ENCODE measurements around the gene TTC24.

TTC24 gene

DNA sequence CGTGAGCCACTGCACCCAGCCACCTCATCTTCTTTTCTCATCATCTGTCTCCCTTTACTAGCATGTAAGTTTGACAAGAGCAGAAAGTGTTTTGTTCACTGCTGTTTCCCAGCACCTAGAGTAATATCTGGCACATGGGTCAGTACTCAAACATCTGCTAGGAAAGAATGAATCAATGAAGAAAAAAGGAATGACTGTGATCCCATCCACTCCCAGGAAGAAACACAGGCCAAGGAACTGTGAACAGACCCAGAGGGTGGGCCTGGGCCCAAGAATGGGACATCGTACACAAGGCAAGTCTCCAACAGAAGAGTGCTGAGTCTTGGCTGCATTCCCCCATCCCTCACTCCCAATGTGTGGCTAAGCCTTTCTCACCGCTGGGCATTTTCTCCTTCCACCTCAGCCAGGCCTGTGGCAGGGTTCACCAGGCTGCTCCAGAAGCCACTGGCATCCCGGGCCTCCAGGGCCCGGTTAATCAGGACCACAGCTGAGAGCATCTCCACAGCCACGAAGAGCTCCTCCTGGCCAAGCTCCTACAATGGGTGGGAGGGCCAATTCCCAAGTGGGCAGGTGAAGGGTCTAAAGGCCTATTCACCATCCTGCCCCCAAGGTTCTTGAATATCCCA, 25.6 kb upstream of the TTC24 start:
- in situ Hi-C loops (cut with HindIII; ENCODE audit: low sequenced_read_pairs), result no loop called here

GRCh38 chr1:156554971-156555370, 24.6 kb upstream of the TTC24 start:
- in situ Hi-C loops (cut with HindIII; ENCODE audit: low sequenced_read_pairs), result no loop called here

- in situ Hi-C loops (cut with HindIII; ENCODE audit: low sequenced_read_pairs), result no loop called here
These were observed 23.8 kb upstream of the TTC24 start for GRCh38 chr1:156555715-156556114.

- in situ Hi-C loops (cut with HindIII; ENCODE audit: low sequenced_read_pairs), result no loop called here
These were observed 23.2 kb upstream of the TTC24 start for GRCh38 chr1:156556354-156556753.

DNA sequence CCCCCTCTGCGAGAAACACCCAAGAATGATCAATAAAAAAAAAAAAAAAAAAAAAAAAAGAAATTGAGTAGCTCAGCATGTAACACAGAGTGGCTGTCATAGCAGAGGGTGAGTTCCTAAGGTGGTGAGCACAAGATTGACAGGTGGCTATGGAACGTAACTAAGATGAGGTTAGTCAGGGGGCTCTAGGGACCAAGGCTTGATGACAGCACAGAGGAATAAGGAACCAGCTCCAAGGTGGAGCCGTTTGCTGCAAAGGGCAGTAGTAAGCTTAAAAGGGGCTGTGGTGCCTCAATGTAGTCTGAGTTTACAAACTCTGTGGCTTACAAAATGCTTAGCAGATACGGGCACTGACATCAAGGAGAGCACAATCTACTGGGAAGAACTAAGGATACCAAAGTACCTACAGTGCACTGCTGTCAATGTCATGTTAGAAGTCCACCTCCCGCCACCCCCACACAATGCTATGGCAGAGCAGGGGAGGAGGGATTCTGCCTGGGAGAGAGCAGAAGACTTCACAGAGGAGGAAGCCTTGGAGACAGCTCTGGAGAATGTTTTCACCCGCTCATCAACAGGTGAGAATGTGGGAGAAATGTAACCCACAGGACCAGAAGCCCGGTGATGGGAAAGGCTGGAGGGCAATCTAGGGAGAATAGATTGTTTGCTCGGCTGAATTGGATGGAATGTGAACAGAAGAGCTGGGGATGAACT, 20.3 kb upstream of the TTC24 start:
- in situ Hi-C loops (cut with HindIII; ENCODE audit: low sequenced_read_pairs), result no loop called here

- in situ Hi-C loops (cut with HindIII; ENCODE audit: low sequenced_read_pairs), result no loop called here
These were observed 19.6 kb upstream of the TTC24 start for GRCh38 chr1:156559797-156560385.

DNA sequence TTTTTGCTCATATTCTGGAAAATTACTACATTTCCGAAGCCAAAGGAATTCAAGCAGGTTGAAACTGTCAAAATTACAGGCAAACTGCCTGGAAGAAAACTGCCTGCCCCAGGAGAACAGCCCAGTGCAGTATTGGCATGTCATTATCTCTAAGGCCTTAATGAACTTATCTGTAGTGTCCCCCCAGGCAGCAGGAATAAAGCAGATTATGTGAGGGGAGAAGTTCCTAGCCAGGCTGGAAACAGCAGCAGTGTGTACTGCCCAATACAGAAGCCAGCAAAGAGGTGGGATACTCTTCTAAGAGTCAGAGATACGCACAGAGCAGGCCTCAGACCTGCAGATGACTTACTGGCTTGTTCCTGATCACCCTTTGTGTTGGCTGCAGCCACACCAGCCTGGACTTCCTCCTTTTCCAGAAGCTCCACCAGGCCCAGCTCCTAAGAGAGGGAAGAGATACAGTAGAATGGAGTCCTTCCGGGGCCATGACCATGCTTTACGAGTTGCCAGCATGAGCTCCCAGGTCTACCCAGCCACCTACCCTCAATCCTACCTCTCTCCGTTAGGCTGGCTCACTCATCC, 18.8 kb upstream of the TTC24 start:
- in situ Hi-C loops (cut with HindIII; ENCODE audit: low sequenced_read_pairs), result no loop called here

DNA sequence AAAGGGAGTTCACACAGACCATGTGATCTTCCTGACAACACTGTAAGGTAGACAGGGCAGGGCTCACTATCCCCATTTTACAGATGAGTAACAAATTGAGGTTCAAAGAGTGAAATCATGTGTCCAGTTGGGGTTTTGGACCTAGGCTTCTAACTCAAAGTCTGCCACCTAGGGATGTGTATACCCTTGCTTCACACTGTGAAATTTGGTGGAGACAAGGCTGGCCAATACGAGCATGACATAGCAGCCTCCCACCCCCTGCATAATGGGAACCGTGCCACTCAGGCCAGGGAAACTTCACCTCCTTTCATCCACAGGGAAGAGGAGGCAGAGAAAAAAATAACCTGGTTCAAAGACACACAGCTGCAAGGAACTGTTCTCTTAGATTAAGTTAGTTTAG, 14.0 kb upstream of the TTC24 start:
- in situ Hi-C loops (cut with HindIII; ENCODE audit: low sequenced_read_pairs), result no loop called here

DNA sequence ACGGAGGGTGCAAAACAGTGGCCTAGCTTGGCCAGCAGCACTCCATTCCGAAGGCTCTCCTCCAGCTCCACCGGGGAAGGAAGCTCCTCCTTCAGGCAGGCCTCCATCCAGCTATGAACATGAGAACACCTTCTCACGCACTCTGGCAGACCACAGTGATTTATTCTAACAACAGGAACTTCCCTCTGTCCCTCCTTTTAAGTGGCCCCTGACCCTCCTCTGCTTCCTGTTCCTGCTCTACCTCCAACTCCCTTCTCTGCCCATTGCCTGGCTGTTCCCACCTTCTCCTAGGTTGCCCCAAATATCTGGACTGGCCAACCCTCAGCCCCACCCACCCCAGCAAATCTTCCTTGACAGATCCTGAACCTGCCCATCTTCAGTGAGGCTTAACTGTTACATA, 13.1 kb upstream of the TTC24 start:
- in situ Hi-C loops (cut with HindIII; ENCODE audit: low sequenced_read_pairs), result no loop called here

DNA sequence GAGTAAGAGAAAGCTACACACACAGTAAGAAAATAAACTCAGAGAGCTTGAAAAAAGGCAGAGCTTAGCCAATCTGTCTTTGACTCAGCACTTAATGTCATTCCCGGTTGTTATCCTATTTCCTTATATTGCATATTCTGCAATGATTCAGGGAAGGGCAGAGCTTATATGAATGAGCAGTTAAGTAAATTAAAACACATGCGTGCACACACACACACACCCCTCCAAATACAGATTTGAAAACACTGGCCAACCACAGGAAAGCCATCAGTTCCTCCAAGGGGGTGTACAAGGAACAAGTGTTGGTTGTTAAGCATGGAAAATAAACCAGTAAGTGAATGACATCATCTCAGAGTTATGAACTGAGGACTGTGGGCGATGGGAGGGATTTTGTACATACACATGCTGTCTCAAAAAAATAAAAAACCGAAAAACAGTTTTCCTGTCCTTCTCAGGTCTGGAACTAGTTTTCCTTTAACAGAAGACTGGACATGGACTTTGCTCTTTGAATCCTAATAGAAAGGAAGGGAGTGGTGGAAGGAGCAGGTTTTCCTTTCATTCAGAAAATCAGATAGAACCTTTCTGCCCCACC, 8.2 kb upstream of the TTC24 start:
- in situ Hi-C loops (cut with HindIII; ENCODE audit: low sequenced_read_pairs), result no loop called here

GRCh38 chr1:156571919-156572662, 7.4 kb upstream of the TTC24 start, which contains the start of gene IQGAP3:
Gene IQGAP3 (minus strand): TSS chr1:156572565. CDS start chr1:156572529, 36 bp downstream.
- in situ Hi-C loops (cut with HindIII; ENCODE audit: low sequenced_read_pairs), result no loop called here

DNA sequence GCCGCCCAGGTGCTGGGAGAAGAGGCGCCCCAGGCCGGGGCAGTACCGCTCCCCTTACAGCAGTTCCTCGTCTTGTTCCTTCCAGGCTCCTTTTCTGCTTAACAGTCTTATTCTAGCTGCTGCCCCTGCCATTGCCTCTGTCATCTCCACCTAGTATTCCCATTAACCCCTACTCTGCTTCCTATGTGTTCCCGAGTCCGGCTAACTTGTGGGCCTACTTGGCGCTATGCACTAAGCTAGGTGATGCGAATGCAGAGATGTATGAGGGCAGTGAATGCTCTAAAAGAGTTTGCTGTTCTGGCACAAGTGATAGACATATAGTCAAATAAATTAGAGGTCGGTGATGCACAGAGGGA, 6.9 kb upstream of the TTC24 start:
- in situ Hi-C loops (cut with HindIII; ENCODE audit: low sequenced_read_pairs), result no loop called here

- in situ Hi-C loops (cut with HindIII; ENCODE audit: low sequenced_read_pairs), result no loop called here
These were observed 5.4 kb upstream of the TTC24 start for GRCh38 chr1:156574039-156574633.

DNA sequence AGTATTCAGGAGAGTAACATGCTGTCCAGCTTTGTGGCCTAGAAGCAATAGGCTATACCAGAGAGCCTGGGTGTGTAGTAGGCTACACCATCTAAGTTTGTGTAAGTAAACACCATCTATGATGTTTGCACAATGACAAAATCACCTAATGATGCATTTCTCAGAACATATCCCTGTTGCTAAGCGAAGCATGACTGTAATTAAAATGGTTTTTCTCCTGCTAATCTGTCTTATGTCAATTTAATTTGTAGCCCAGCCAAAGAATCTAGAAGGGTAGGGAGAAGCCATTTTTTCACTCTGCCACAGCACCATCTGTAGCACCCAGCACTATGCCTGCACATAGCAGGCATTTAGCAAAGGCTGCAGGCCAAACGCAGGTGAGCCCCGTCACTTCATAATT, 2.0 kb upstream of the TTC24 start:
- in situ Hi-C loops (cut with HindIII; ENCODE audit: low sequenced_read_pairs), result no loop called here

DNA sequence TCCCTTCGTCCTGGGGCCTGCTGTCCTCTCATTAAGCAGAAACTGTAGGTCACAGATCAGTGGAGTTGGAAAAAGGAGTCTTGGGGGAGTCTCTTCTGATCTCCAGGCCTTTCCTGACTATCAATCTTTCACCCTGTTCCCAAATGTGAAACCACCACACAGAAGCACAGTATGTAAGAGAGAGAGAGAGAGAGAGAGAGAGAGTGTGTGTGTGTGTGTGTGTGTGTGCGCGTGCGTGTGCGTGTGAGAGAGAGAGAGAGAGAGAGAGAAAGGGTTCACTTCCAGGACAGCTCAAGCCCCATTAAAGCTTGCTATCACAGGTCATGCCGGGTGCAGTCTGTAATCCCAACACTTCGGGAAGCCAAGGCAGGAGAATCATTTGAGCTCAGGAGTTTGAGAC, 1.5 kb upstream of the TTC24 start:
- in situ Hi-C loops (cut with HindIII; ENCODE audit: low sequenced_read_pairs), result no loop called here

- in situ Hi-C loops (cut with HindIII; ENCODE audit: low sequenced_read_pairs), result loop anchor here (10.0 kb wide), 1 partner anchor 57 kb away; no protein-coding TSS in a partner anchor
These were observed 2.3 kb downstream of the TTC24 start for GRCh38 chr1:156581661-156582387.

DNA sequence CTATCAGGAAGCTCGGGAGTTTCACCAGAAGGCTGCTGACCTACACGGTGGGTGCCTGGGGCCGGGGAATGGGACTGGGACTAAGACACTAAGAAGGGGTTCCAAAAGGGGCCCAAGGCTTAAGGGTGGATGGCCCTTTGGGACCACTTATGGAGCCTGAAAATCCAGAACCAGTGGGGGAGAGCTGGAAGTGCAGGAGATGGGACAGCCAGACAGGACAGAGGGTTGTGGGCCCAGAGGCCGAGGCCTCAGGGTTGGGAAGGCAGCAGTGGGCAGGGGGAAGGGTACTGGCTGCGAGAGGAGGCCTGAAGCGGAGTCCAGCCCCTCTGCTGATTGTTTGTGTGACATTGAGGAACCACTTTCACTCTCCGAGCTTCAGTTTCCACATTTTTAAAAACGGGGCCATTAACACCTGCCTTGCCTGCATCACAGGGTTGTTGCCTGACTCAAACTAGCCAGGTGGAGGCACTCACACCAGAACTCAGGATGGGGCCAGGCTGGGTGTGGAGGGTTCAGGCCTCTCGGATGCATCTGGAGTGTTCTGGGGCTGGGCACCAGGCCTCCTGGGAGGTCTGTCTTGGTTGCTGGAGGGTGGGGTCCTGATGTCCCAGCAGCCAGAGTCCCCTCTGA, 3.0 kb downstream of the TTC24 start:
- in situ Hi-C loops (cut with HindIII; ENCODE audit: low sequenced_read_pairs), result loop anchor here (10.0 kb wide), 1 partner anchor 58 kb away; no protein-coding TSS in a partner anchor

DNA sequence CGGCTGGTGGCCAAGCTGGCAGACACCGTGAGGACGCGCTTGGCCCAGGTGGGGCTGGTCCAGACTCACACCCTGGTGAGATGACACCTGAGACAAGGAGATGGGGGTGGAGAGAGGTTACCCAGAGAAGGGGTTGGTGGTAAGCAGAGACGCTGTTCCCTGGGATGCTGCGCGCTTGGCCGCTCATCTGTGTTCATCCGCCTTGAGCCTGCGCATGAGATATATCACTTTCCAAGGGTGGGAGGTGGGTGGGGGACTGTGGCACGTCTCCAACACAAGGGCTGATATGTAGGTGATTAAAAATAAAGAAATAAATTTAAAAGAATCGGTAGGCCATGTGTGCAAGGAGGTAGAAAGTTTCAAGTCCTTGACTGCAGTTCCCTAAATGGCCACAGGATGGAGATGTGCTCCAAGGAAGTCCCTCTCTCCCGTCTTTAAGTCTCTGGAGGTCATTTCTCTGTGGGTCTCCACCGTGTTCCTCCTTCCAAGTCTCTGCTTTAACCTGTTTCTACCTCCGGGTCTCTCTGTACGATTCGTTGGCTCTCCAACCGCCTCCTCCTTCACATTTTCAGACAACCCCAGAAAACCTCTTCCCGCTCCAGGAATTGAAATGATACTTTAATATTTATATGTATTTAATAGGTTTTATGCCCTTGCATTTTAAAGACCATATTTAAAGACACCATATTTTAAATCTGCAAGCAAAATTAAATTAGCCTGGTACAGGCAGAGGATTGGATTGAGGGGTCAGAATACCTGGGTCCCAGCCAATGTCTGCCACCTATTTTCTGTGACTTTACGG, 4.5 kb downstream of the TTC24 start:
- in situ Hi-C loops (cut with HindIII; ENCODE audit: low sequenced_read_pairs), result loop anchor here (10.0 kb wide), 1 partner anchor 59 kb away; no protein-coding TSS in a partner anchor

Measured in DLD1 (cell line).